NCI-H2196 (cell line): ENCODE results near the gene NCK1.
"Not testable (repeated sequence)": the region's sequence is repeated elsewhere in the genome, so short reads cannot be mapped to it uniquely, and the experiment has no call there.

Experiments used
- DNase-seq: peaks from one replicate; lab custom pipeline; 2025; ENCODE audit not compliant: unreplicated experiment; lab: John Stamatoyannopoulos, UW

NCK1 gene

DNA sequence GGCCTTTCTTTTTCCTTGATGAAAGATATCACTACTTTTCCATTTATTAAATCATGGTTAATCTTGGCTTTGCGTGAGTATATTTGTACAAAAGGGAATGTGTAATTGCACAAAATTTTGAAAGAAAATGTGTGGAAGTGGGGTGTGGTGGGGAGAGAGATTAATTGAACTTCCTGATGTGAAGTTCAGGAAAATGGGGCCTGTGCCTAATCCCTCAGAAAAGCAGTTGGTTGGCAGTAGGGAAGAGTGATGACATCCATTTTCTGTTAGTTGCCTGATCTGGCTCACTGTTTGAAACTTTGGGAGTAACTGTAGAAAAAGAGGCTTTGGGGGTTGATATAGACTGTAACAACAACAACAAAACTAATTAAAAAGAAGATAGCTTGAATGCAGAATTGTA is 85.0 kb downstream of the NCK1 start:
- no peak for DNase-seq

DNA sequence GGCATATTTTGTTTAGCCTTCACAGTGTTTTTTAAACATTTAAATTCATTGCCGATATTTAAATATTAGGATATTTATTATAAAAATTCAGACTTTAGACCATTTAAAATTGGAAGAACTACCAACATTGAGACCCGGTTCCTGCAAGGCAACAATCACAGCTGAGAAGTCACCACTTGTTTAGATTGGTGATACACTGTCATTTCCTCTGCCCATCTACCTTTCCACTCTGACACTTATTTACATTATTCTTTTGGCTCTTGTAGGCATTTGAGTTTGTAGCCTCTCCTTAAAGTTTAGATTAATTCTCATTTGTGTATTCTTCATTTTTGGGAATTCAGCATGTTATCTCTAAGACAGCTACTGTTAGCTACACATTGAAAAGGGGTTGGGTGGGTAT is 85.5 kb downstream of the NCK1 start:
- no peak for DNase-seq

DNA sequence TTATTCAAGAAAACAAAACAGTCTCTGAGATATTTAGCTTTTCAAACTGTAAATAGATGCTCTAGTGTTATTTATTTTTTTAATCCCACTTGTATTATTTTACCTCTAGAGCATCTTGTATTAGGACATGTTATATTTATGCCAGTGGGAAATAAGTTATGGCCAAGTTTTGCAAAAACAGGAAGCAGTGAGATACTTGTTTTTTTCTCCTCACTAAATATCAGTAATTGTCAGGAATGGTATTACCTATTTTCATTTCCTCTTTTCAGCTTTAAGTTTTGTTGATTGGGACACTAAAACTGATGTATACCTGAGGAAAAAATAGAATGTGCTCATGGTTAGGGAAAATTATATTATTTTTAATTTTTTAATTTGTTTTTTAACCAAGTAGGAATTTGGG is 87.1 kb downstream of the NCK1 start:
- no peak for DNase-seq

DNA sequence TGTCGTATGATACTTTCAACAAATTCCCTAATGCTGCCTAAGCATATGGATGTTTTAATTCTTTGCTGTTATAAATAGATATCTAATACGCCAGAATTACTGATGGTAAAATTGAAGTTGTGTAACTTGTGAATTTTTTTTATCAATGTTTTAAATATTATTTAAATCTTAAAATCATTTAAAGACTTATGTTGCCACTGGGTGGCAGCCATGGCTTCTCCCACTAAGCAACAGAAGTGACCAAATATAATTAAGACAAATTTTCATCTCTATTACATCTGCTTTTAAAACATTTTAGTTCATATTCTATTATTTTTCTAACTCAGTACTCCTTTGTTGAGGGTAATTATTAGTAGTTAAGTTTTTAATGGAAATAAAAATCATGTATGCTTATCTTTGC is 87.7 kb downstream of the NCK1 start:
- DNase-seq, result no peak

GRCh38 chr3:136950623-136951022 is 88.6 kb downstream of the NCK1 start:
- DNase-seq, result no peak

DNA sequence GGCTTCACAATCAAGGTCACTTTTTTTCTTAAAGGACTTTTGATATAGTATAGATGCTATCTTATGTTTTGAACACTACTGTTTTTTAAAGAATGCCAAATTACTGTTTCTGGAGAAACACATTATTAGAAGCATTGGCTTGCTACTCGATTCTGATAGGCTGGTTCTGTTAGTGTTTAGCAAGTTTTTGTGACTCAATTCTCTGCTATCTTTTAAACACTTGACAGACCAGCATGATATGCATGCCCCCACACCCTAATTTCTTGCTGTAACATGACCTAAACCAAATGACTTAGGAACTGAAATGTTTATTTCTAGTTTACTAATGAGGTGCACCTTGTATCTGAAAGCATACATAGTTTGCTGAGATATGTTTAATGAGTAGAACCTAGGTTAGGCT is 90.3 kb downstream of the NCK1 start:
- DNase-seq, result no peak

GRCh38 chr3:136954251-136954650 is 92.2 kb downstream of the NCK1 start:
- DNase-seq, result no peak

DNA sequence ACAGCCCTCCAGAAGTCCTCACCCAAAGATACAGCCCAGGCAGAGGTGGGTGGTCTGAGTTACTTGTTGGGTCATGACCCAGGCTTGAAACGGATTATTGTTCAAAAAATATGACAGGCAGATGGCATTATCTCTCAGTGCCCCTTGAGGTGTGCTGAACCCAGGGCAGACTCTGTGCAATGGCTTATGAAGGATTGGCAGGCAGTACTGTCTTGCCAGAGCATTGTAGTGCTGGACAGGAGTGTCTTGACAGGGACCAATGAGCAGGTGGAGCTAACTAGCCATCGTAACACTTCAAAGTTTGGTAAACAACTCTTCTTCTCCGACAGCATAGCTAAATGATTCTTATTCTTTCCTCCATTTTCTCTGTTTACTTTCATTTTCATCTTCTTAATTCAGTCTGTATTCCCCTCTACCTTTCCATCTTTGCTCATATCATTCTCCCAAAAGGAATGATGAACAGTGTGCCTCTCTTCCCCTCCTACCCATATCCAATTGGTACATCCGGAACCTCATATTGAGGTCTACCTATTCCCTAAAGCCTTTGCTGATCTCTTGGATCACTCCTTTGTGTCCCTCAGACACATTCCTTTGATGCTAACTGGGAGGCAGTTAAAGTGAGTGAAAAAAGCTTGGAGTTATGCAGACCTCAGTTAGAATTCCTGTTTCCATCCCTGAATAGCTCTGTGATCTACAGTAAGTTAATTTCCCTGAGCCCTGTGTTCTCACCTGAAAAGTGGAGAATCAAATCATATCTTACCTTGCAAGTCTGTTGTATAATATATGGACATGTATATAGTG is 93.2 kb downstream of the NCK1 start:
- no peak for DNase-seq

DNA sequence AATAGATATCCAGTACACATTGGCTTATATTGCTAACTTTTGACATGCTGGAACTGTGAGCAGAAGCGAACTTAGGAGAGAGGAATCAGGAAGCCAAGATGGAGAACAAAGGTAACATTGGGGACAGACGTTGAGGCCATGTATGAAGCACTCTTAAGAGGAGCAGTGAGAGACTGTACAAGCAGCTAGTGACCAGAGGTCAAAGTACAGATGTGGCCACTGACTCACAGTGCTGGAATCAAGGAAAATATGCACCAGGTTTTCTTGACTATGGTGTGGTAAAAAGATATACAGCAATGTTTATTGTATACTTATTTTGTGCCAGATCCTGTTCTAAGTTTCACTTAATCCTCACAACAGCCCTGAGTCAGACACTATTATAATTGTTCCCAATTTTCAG is 93.8 kb downstream of the NCK1 start:
- no peak for DNase-seq

GRCh38 chr3:136956971-136957370 is 95.0 kb downstream of the NCK1 start:
- DNase-seq, result no peak

DNA sequence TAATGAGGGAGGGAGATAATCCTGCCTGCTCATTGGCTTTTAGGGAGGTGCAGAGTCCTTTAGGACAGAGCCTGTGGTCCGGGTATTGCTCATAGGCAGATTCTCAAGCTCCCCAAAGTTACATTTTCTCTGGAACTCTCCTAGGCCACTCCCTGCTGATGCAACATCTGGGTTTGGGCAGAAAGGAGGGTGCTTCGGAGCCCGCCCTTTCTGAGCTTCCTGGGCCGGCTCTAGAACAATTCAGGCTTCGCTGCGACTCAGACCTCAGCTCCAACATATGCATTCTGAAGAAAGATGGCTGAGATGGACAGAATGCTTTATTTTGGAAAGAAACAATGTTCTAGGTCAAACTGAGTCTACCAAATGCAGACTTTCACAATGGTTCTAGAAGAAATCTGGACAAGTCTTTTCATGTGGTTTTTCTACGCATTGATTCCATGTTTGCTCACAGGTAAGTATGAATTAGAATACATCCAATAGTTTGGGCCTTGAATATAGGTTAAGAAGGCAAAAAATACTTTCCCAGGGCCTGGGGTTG is 95.8 kb downstream of the NCK1 start, which contains the start of gene IL20RB:
Gene IL20RB, plus strand, starts transcription at position 233 of the 538 bp plus-strand sequence. Its CDS starts 131 bp downstream, at position 364.
- no peak for DNase-seq

GRCh38 chr3:136958939-136959338 is 96.9 kb downstream of the NCK1 start:
- no peak for DNase-seq

DNA sequence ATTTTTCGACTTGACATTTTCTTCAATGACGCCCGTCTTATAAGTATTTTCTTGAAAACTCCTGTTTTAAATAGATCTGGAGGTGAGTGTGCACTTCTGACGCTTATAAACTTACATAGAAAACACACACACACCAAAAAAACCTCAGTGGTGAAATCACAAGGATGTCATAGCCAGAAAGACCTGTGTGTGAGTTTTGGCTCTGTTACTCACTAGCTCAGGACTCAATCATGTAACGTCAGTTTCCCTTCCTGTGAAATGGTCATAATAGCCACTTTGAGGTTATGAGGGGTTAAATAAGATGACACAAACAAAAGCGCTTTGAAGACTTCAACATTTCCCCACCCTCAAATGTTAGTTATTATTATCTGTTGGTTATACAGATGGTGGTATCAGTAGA is 97.6 kb downstream of the NCK1 start:
- no peak for DNase-seq

DNA sequence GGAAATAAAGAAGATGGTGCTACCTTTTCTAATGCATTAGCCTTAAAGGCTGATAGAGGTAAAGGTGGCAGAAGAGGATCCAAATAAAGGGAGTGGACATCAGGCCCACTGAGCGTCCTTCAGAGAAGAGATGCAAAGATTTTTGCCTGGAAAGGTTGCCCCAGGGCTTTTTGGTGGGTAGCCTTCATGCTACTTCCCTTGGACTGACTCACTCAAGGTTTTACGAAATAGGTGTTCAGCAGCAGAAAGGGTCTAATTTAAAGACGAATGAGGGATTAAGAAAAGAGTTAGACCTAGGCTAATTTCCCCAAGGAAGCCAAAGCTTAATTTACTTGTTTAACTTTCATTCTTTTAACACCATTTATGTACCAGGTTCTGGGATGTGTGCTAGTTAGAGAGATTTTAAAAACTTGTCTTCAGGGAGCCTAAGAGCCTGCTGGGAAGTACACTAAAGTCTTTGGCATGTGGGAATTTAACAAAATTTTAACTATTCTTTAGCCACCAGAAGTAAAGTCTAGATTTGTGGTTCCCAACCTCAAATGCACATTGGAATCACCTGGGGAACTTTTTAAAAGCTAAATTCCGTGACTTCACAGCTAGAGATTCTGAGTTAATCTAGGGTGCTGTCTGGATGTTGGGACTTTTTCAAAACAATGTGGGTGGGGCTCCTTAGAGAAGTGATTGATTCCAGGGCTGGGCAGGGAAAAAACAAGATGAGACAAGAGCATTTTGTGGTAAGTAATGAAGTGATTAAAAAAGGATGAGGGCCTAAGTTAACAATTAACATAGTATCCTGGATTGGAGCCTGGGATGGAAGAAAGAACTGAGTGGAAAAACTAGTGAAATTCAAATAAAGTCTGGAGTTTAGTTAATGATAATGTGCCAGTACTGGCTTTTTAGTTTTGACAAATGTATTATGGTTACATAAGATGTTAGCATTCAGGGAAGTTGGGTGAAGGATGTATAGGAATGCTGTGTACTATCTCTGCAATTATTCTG is 99.1 kb downstream of the NCK1 start:
- DNase-seq, result no peak

GRCh38 chr3:136962927-136963326 is 100.9 kb downstream of the NCK1 start:
- DNase-seq, result no peak

GRCh38 chr3:136969539-136969938 is 107.5 kb downstream of the NCK1 start:
- DNase-seq, result not testable (repeated sequence)

DNA sequence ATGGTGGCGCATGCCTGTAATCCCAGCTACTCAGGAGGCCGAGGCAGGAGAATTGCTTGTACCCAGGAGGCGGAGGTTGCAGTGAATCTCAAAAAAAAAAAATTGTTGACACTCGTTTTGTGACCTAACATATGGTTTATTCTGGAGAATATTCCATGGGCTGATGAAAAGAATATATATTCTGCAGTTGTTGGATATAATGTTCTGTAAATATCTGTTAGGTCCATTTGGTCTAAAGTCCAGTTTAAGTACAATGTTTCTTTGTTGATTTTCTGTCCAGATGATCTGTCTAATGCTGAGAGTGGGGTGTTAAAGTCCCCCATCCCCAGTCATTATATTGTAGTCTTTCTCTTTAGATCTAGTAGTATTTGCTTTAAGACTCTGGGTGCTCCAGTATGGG is 111.3 kb downstream of the NCK1 start:
- DNase-seq, result no peak

GRCh38 chr3:136974670-136975069 is 112.7 kb downstream of the NCK1 start:
- DNase-seq, result no peak

- DNase-seq, result no peak
These were observed 117.2 kb downstream of the NCK1 start for GRCh38 chr3:136979204-136979603.

DNA sequence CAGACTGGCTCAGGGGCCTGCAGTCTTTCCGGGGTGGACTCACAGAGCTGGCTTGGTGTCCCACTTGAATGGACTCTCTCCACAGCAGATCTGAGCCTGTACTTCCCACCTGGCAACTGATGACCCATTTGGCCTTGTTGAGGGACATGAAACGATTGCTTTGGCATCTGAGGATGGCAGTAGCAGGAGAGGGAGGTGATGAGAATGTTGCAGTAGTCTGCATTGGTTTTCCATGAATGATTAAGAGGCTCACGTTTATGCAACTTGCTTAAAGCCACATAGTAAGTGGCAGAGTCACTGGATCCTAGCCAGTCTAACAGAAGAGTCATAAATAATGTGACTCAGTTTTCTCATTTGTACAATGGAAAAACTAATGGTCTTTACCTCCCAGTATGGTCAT is 117.7 kb downstream of the NCK1 start:
- no peak for DNase-seq

GRCh38 chr3:136982033-136982432 is 120.0 kb downstream of the NCK1 start:
- no peak for DNase-seq
